ENCODE measurements around the gene MGP.

- TF ChIP-seq POLR2AphosphoS5 (IDR thresholded peaks at IDR 0.05; ENCODE audit: borderline replicate concordance, low read depth, low read length) (no peak), EZH2 (IDR thresholded peaks at IDR 0.05) (no peak)
Measured at GRCh38 chr12:14883686-14884085, 2.0 kb downstream of the MGP start.
